GM18861 (cell line): Measurements from ENCODE around the gene PAX9.

Experiments used
- ATAC-seq: cut with Tn5 transposase; IDR thresholded peaks from one replicate; pipeline ENCODE4 v1.9.1; 2021; ENCODE audit not compliant: unreplicated experiment

The PAX9 gene

DNA sequence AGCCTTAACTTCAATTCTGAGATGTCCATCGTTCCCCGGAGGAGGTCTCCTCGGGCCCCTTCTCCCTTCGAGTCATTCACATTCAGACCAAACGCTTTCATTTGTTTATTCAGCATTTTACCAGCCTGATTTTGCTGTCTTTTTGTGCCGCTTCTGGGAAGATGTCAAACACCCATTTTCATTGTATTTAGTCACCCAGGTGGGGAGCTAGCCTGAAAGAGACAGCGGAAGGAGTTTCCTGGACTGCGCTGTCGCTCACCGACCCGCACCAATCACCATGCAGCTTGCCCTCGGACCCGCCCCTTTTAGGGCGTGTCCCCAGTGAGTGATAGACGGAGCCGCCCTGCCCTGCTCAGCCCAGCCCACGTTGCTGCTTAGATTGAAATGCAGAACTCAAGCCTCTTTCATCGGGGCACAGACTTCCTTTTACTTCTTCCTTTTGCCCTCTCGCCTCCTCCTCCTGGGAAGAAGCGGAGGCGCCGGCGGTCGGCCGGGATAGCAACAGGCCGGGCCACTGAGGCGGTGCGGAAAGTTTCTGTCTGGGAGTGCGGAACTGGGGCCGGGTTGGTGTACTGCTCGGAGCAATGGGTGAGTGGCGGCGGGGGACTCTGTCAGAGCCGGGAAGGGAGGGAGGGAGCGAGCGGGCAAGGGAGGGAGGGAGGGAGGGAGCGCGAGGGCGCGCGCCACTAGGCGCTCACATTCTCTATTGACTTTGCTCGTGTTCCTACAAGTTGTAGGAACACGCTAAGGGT lies at the start of gene PAX9:
Gene PAX9, plus strand, starts transcription at position 355 of the 752 bp plus-strand sequence. Its CDS starts 230 bp downstream, at position 585.
- no peak for ATAC-seq

- ATAC-seq, result no peak
Observed at GRCh38 chr14:36617824-36618223, 43.8 kb upstream of the PAX9 start.

GRCh38 chr14:36618641-36619040 lies 43.0 kb upstream of the PAX9 start:
- no peak for ATAC-seq

DNA sequence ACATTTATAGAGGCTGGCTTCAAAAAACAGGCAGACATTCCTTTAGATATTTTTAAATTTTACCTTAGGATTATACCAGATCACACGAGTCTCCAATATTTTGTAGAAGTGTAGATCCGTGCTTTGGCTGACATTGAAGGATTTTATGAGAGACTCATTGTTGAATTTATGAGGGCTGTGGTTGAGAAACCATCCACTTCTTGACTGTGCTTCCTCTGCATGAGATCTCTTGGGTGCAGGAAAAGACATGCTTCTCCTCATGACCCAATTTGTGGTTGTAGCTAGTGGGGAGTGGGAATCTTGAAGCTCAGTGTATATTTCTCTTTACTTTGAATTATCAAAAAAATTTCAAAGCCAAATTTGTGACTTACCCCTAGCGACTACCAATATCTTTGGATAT lies 42.5 kb upstream of the PAX9 start:
- ATAC-seq, result no peak

DNA sequence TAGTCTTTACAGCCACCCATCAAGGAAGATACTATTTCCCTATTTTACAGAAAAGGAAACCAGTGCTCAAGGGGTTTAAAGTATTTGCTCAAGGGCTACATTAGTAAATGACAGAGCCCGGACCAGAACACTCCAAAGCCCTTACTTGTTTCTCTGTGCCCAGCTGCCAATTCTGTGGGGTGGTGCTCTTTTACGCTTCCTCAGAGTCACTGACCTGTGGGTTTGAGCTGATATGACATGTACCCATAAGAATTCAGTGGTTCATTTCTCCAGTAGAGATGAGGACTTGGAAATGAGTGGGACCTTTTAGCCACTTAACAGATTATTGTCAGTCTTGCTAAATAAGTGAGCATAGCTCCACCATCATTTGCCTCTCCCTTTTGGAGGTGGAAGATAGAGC lies 41.8 kb upstream of the PAX9 start:
- no peak for ATAC-seq

GRCh38 chr14:36625014-36625413 lies 36.6 kb upstream of the PAX9 start:
- no peak for ATAC-seq

DNA sequence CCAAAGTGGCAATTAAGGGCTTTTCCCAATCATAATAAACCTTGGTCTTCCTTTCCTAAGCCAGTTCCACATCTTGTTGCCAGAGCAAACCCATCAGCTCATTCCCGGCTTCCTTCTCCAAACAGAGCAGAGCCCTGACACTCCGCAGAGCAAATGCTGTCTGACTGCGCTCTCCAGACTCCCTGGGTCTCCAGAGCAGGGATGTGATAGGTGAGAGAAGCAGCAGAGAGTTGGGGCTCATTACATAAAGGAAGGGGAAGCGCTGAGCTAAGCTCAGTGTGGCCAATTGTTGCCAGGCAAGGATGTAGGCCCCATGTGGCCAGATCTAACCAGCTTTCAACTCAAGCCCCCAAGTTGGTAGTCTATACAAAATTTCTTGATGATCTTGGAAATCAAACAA lies 36.2 kb upstream of the PAX9 start:
- no peak for ATAC-seq

- peak; percentile 40 for ATAC-seq
Observed at GRCh38 chr14:36626151-36626550, 35.5 kb upstream of the PAX9 start.

DNA sequence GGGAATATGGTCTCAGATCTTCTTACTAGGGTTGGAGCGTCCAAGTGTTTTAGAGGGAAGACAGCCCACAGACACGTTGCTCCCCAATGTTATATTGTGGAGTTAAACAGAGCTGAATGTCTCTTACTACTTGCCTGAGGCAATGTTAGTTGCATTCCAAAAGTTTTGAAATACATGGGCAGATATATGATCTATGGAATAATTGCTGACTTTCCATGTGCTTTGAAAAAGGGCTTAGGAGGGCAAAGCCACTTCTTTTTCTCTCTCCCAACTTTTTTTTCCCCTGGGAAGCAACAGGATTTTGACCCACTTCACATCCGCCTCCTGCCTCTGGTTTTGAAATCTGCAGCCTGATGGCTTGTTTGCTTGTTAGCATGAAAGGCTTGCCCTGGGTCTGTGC lies 33.7 kb upstream of the PAX9 start:
- ATAC-seq, result no peak

GRCh38 chr14:36633580-36633979 lies 28.1 kb upstream of the PAX9 start:
- no peak for ATAC-seq

- ATAC-seq, result no peak
Observed at GRCh38 chr14:36646664-36647416, 14.8 kb upstream of the PAX9 start.

GRCh38 chr14:36647417-36647823 lies 14.2 kb upstream of the PAX9 start:
- ATAC-seq, result no peak

- no peak for ATAC-seq
Observed at GRCh38 chr14:36647824-36648753, 13.6 kb upstream of the PAX9 start.

DNA sequence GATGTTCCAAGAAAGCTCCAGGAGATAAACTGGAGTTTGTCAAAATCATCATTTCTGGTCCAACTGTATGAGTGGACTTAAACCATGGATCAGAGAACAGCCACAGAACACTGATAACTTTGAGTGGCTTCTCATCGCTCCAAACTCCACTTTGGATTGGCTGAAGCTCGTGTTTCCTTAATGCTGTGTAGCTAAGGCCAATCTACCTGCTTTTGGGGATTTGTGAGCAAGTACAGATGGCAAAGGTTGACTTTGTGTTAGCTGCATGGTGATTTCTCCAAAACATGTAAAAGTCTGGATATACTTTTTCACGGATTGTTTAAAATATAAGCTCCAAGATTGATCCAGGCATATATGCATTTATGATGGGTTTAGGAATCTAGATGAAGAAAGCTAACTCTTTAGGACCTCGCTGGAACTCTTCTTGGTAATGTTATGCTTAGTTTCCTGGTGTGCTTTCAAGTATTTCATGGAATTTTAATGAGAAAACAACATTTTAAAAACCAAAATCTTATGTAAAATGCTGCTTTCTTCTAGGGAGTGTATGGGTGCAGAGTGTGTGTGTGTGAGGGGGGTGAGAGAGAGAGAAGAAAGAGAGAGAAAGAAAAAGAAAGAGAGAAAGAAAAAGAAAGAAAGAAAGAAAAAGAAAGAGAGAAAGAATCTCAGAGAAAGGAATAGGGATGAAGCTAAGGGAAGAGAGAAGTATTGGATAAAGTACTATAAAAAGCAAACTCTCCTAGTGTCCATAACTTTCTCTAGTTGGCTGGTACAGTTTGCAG lies 11.6 kb upstream of the PAX9 start:
- ATAC-seq, result no peak

- no peak for ATAC-seq
Observed at GRCh38 chr14:36652542-36653201, 9.0 kb upstream of the PAX9 start.

DNA sequence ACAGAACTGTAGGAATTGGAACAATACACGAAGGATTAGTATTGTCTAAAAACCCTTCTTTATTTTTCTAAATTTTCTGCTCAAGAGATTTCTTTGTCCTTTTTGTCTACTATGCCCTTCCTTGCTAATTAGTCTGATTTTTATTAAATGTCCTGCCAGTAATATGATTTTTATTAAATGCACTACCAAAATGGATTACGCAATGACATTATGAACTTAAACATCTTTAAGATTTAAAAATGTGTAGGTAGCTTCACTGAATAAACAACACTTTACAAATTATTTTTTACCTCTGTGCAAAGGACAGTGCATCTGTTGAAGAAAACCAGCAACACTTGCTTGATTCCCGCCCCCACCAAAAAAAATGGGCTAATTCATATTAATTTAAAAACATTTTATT lies 8.2 kb upstream of the PAX9 start:
- no peak for ATAC-seq

- ATAC-seq, result no peak
Observed at GRCh38 chr14:36653962-36654793, 7.5 kb upstream of the PAX9 start.

DNA sequence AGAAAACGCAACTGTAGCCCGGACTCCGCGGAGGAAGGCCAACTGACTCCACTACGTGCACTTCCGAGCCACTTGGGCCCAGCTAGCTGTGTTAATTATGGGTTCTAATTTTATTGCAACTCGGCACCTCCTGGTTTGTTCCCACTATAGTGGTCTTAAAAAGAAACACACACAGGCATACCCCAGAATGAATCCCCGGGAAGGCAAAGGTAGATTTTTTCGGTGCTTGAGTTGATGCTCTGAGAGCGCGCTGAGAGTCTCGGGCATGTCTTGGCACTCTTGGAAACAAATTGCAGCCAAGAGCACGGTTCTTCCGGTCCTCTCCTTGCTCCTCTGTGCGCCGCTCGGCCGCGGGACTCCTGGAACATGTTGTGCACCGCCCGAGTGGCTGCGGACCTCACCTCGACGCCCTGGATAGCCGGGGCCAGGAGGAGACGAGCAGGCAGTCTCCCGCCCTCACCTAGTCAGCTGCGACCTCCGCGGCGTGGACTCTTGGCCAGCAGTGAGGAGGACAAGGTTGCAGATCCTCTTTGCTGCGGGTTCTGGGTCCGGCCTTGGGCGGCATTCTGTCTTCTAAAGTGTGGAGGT lies 6.8 kb upstream of the PAX9 start:
- no peak for ATAC-seq

DNA sequence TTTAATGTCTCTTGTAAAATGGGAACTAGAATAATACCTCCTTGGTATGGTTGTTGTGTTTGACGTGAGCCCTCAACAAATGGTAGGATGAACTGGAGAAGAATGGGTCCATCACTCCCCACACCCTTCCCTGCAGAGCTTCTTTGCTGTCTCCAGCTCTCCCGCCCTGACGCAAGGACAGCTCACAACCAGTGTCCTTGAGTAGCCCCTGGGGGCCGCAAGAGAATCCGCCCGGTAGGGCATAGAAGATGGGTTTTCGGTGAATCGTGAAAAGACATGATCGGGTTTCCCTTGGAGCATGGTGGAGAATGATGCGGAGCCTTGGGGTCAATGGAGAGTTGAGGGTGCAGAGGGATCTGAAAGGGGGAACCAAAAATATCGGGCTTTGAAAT lies 6.1 kb upstream of the PAX9 start:
- no peak for ATAC-seq
